Measurements from ENCODE around the gene FXYD6. TPM values are rescaled to one million over a fixed set of nuclear protein-coding genes. Genes with fewer than 3 reads are reported as not detected.
A peak's percentile ranks its signal among the peaks of the same experiment; 100 is the strongest.

The FXYD6 gene
- total and polyA plus RNA-seq, 2 donors from 2014 or later, result 57.8 to 62.7 TPM

GRCh38 chr11:117823946-117824420 is 52.5 kb downstream of the FXYD6 start:
- TF ChIP-seq, protein P1, sequence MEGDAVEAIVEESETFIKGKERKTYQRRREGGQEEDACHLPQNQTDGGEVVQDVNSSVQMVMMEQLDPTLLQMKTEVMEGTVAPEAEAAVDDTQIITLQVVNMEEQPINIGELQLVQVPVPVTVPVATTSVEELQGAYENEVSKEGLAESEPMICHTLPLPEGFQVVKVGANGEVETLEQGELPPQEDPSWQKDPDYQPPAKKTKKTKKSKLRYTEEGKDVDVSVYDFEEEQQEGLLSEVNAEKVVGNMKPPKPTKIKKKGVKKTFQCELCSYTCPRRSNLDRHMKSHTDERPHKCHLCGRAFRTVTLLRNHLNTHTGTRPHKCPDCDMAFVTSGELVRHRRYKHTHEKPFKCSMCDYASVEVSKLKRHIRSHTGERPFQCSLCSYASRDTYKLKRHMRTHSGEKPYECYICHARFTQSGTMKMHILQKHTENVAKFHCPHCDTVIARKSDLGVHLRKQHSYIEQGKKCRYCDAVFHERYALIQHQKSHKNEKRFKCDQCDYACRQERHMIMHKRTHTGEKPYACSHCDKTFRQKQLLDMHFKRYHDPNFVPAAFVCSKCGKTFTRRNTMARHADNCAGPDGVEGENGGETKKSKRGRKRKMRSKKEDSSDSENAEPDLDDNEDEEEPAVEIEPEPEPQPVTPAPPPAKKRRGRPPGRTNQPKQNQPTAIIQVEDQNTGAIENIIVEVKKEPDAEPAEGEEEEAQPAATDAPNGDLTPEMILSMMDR (IDR thresholded peaks at IDR 0.05; ENCODE audit: borderline replicate concordance, extremely low read depth, insufficient read depth), result no peak
- FAIRE-seq, result no peak

DNA sequence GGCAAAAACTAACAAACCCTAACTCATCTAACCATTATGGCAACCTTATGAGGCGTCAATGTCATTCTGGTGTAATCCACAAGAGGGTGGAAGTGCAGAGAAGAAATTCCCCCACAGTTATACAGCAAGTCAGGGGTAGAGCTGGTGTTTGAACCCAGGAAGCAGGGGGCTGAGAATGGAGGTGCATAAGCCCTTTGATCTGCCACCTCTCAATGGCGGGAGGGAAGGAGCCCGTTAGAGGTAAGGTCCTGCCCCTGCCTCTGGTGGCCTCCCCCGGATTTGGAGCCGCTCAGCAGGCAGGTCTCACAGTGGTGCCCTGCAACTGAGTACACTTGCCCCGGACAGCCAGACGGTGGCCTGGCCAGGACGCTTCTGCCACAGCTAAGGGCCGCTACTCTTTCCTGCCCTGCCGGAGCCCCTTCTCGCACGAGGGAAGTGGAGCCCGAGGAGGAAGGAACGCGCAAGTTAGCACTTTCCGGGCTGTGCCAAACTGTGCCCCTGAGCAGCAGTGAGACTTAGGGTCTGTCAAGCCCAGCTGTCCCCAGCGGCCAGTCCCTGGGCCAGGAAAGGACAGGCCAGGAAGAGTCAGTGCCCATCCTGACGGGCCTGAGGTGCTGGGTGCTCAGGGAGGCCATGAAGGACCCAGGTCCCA is 53.0 kb downstream of the FXYD6 start:
- DNase-seq (peak in 4 of 5 donors; percentile 48 to 81 (median 57)), FAIRE-seq (no peak)
- TF ChIP-seq, protein P1 (IDR thresholded peaks at IDR 0.05; ENCODE audit: borderline replicate concordance, extremely low read depth, insufficient read depth), result no peak
- peaks cover 0 to 57% (median 37%) of the 10 kb centered on the region in 3 donors for H3K4me1 ChIP-seq (ENCODE audit: control insufficient read depth in 2 of 3, insufficient read depth in 2 of 3, low read depth in 1 of 3, low read length in 3 of 3)
- H3K27ac ChIP-seq (ENCODE audit: low read depth in 2 of 2, low read length in 2 of 2), result peak overlapping the region; percentile 98
- H3K27me3 ChIP-seq (ENCODE audit: control insufficient read depth, insufficient read depth, low read length), result no peaks in the 10 kb centered on the region
- peak overlapping the region; percentile 33 to 98 (median 93) for H3K9ac ChIP-seq (ENCODE audit: low read length in 3 of 3)
- H3K4me3 ChIP-seq (ENCODE audit: low read length in 3 of 3), result peak overlapping the region; percentile 56 to 78 (median 74)
- intact Hi-C loops (cut with DNase I), result no loop called here
- peaks cover 0 to 24% (median 2%) of the 10 kb centered on the region in 3 donors for H3K36me3 ChIP-seq (ENCODE audit: control insufficient read depth in 2 of 3, insufficient read depth in 3 of 3, low read length in 3 of 3)
- no peaks in the 10 kb centered on the region for H3K9me3 ChIP-seq (ENCODE audit: control insufficient read depth in 2 of 3, insufficient read depth in 1 of 3, low read length in 3 of 3)

More at GRCh38 chr11:117823946-117824420, 52.5 kb downstream of the FXYD6 start:
- peak overlapping the region; percentile 98 for H3K27ac ChIP-seq (ENCODE audit: low read depth in 2 of 2, low read length in 2 of 2)
- H3K4me1 ChIP-seq (ENCODE audit: control insufficient read depth in 2 of 3, insufficient read depth in 2 of 3, low read depth in 1 of 3, low read length in 3 of 3), result peaks cover 0 to 58% (median 31%) of the 10 kb centered on the region in 3 donors
- H3K9me3 ChIP-seq (ENCODE audit: control insufficient read depth in 2 of 3, insufficient read depth in 1 of 3, low read length in 3 of 3), result no peaks in the 10 kb centered on the region
- intact Hi-C loops (cut with DNase I), result no loop called here
- H3K27me3 ChIP-seq (ENCODE audit: control insufficient read depth, insufficient read depth, low read length), result no peaks in the 10 kb centered on the region
- peaks cover 0 to 24% (median 2%) of the 10 kb centered on the region in 3 donors for H3K36me3 ChIP-seq (ENCODE audit: control insufficient read depth in 2 of 3, insufficient read depth in 3 of 3, low read length in 3 of 3)
- H3K4me3 ChIP-seq (ENCODE audit: low read length in 3 of 3), result peak overlapping the region; percentile 56 to 78 (median 74)
- DNase-seq, result peak; percentile 41 to 88 (median 54)
- peak overlapping the region; percentile 26 to 98 (median 93) for H3K9ac ChIP-seq (ENCODE audit: low read length in 3 of 3)

DNA sequence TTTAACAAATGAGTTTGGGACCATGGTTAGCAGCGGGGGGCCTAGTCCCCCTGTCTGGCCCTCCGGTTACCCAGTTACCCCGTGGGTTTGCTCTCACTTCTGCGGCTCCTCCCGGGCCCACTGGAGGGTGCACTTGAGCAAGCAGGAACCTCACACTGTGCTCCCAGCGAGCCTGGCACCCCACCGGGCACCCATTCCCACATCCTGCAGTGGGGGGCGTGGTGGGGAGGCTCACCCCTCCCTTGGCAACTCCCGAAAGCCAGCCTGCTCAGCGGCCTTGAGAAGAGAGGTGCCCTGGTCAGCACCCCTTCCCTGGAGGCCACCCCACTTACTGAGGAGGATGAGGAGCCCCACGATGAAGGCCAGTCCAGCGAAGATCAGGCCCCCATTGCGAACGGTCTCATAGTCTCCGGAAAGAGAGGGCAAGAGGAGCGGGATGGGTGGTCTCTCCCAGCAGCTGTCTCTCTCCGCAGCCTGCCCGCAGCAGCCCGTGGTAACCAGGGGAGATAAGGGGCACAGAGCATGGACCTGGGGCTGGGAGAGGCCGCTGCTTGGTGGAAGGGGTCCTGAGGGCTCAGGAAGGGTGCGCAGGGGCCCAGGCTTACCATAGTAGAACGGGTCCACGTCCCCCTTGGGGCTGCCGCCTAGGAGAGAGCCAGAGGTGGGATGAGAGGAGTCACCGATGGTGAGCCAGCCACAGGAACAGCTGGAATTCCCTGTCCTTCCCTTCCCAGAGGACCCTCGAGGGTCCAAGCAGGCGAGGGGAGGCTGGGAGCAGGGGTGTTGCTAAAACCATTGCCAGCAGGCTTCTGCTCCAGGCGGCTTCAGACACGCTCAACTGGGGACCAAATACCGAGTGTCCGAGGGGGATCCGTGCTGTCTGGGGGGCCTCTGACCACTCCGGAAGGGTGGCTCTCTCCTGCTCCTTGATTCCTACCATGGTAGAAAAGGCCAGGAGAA is 54.1 kb downstream of the FXYD6 start:
- Histone ChIP-seq H3K36me3 (ENCODE audit: control insufficient read depth in 2 of 3, insufficient read depth in 3 of 3, low read length in 3 of 3) (peaks cover 0 to 24% (median 2%) of the 10 kb centered on the region in 3 donors), H3K4me1 (ENCODE audit: control insufficient read depth in 2 of 3, insufficient read depth in 2 of 3, low read depth in 1 of 3, low read length in 3 of 3) (peaks cover 4 to 51% (median 41%) of the 10 kb centered on the region in 3 donors), H3K9me3 (ENCODE audit: control insufficient read depth in 2 of 3, insufficient read depth in 1 of 3, low read length in 3 of 3) (no peaks in the 10 kb centered on the region), H3K4me3 (ENCODE audit: low read length in 3 of 3) (peak overlapping the region in 2 of 3 donors; percentile 74 to 78), H3K27me3 (ENCODE audit: control insufficient read depth, insufficient read depth, low read length) (no peaks in the 10 kb centered on the region), H3K27ac (ENCODE audit: low read depth in 2 of 2, low read length in 2 of 2) (peak overlapping the region; percentile 98), H3K9ac (ENCODE audit: low read length in 3 of 3) (peak overlapping the region in 2 of 3 donors; percentile 93 to 98)
- no peak for FAIRE-seq
- intact Hi-C loops (cut with DNase I), result no loop called here
- TF ChIP-seq, protein P1 (IDR thresholded peaks at IDR 0.05; ENCODE audit: borderline replicate concordance, extremely low read depth, insufficient read depth), result peak; percentile 77
- peak in 3 of 5 donors; percentile 48 to 90 (median 70) for DNase-seq
